GM10248 (cell line): ENCODE measurements around the gene ANKRD26.
"Not testable (repeated sequence)": the region's sequence is repeated elsewhere in the genome, so short reads cannot be mapped to it uniquely, and the experiment has no call there.

Experiments used
- CTCF ChIA-PET: fragments of 300-600 bp; sonication (Branson Sonifier 250); formaldehyde crosslinking; extraction: SDS; loops from one replicate; lab custom pipeline; 2021; ENCODE audit warnings: antibody characterized with exemption; lab: Yijun Ruan, JAX
- POLR2A ChIA-PET: fragments of 350-650 bp; sonication (Branson Sonifier 250); formaldehyde crosslinking; extraction: SDS; loops from one replicate; lab custom pipeline; 2020; ENCODE audit warnings: antibody characterized with exemption; lab: Yijun Ruan, JAX
- DNase-seq: peaks from one replicate; pipeline ENCODE4 v3.0.0; 2012; ENCODE audit errors: extremely low spot score
- CTCF ChIP-seq: IDR thresholded peaks from 2 replicates; pipeline ENCODE4 v1.5.1; 2012; ENCODE audit warnings: mild to moderate bottlenecking, low read depth; ENCODE audit errors: extremely low read depth, missing control alignments, control extremely low read depth

The ANKRD26 gene

GRCh38 chr10:27068217-27068891 is 31.9 kb downstream of the ANKRD26 start:
- no peak for DNase-seq
- POLR2A ChIA-PET, result no interaction called here
- TF ChIP-seq CTCF, result no peak
- CTCF ChIA-PET, result no interaction called here

GRCh38 chr10:27065084-27065483 is 35.2 kb downstream of the ANKRD26 start:
- DNase-seq, result peak; percentile 18
- ChIA-PET POLR2A (no interaction called here), CTCF (no interaction called here)
- TF ChIP-seq CTCF, result no peak

GRCh38 chr10:27052656-27053055 is 47.6 kb downstream of the ANKRD26 start:
- no peak for DNase-seq
- ChIA-PET POLR2A (no interaction called here), CTCF (interaction anchor here (1.2 kb wide), 1 partner anchor 60 kb away, joined by 3 read pairs; no protein-coding TSS in a partner anchor)
- TF ChIP-seq CTCF, result no peak

GRCh38 chr10:27045247-27045646 is 55.0 kb downstream of the ANKRD26 start:
- not testable (repeated sequence) for DNase-seq
- ChIA-PET POLR2A (interaction anchor here (0.7 kb wide), 1 partner anchor 688 kb away, joined by 4 read pairs; no protein-coding TSS in a partner anchor), CTCF (interaction anchor here (0.8 to 2.1 kb wide), 7 partner anchors 10 to 47 kb away, joined by 3 to 7 read pairs (median 3); no protein-coding TSS in a partner anchor)

GRCh38 chr10:27041196-27041595 is 59.1 kb downstream of the ANKRD26 start:
- ChIA-PET POLR2A (no interaction called here), CTCF (no interaction called here)
- TF ChIP-seq CTCF, result no peak
- no peak for DNase-seq

- no peak for DNase-seq
- POLR2A ChIA-PET, result no interaction called here
- CTCF ChIA-PET, result no interaction called here
- no peak for TF ChIP-seq CTCF
Measured at GRCh38 chr10:27038168-27038567, 62.1 kb downstream of the ANKRD26 start.

- ChIA-PET CTCF (interaction anchor here (1.9 kb wide), 1 partner anchor 10 kb away, joined by 5 read pairs; no protein-coding TSS in a partner anchor), POLR2A (no interaction called here)
- no peak for TF ChIP-seq CTCF
- DNase-seq, result no peak
Measured at GRCh38 chr10:27035163-27035562, 65.1 kb downstream of the ANKRD26 start.
